Measurements from ENCODE around the gene MEI4. TPM values are rescaled to one million over a fixed set of nuclear protein-coding genes. Genes with fewer than 3 reads are reported as not detected.

The MEI4 gene
- total and polyA plus RNA-seq, 2 of the 8 experiments (the other 6 are each of a cell fraction or from before 2014, with no cell fraction given) = 0.05 to 0.24 TPM

GRCh38 chr6:77666340-77666739 is 13.5 kb downstream of the MEI4 start (continued):
- no peak for TF ChIP-seq MAX (IDR thresholded peaks at IDR 0.05)
- no peak for TF ChIP-seq ZNF274 (IDR thresholded peaks at IDR 0.05; ENCODE audit: borderline replicate concordance, extremely low read depth, low read length)
- TF ChIP-seq HDAC2 (IDR thresholded peaks at IDR 0.05; ENCODE audit: borderline replicate concordance in 1 of 2, low read depth in 2 of 2, low read length in 2 of 2) = no peak

All from H1 (cell line).